NT2/D1 (cell line): ENCODE data around the gene PATE1.
"Not testable (repeated sequence)": the region's sequence is repeated elsewhere in the genome, so short reads cannot be mapped to it uniquely, and the experiment has no call there.

Experiments
- DNase-seq: peaks from one replicate; pipeline ENCODE4 v3.0.0-alpha.2; 2011; ENCODE audit warnings: low read depth, low spot score
- H3K27me3 ChIP-seq: 2 replicates; pipeline ENCODE4 v1.6.0; 2011; ENCODE audit warnings: mild to moderate bottlenecking; ENCODE audit not compliant: insufficient read length, insufficient read depth
- H3K36me3 ChIP-seq: 2 replicates; pipeline ENCODE4 v1.6.1; 2011; ENCODE audit warnings: mild to moderate bottlenecking, low read length, mixed read lengths; ENCODE audit not compliant: insufficient read depth, insufficient read length
- H3K4me1 ChIP-seq: 2 replicates; pipeline ENCODE4 v1.5.1; 2011; ENCODE audit not compliant: insufficient read depth, insufficient read length
- H3K4me3 ChIP-seq: 2 replicates; pipeline ENCODE4 v1.5.1; 2011; ENCODE audit warnings: low read depth; ENCODE audit not compliant: insufficient read length
- H3K9ac ChIP-seq: 2 replicates; pipeline ENCODE4 v1.6.0; 2011; ENCODE audit warnings: low read depth; ENCODE audit not compliant: insufficient read length
- H3K9me3 ChIP-seq: 2 replicates; pipeline ENCODE4 v1.5.1; 2011; ENCODE audit warnings: mild to moderate bottlenecking, low read length; ENCODE audit not compliant: insufficient read depth
- SUZ12 ChIP-seq: IDR thresholded peaks from 2 replicates; pipeline ENCODE4 v1.6.1; 2011; ENCODE audit not compliant: insufficient read length, insufficient read depth; ENCODE audit errors: extremely low read depth
- YY1 ChIP-seq: IDR thresholded peaks from 2 replicates; pipeline ENCODE4 v1.6.1; 2011; ENCODE audit not compliant: insufficient read length, insufficient read depth
- ZNF274 ChIP-seq: IDR thresholded peaks from 2 replicates; pipeline ENCODE4 v1.6.1; 2011; ENCODE audit warnings: mild to moderate bottlenecking, low read depth, low read length

The PATE1 gene, protein sequence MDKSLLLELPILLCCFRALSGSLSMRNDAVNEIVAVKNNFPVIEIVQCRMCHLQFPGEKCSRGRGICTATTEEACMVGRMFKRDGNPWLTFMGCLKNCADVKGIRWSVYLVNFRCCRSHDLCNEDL

DNA sequence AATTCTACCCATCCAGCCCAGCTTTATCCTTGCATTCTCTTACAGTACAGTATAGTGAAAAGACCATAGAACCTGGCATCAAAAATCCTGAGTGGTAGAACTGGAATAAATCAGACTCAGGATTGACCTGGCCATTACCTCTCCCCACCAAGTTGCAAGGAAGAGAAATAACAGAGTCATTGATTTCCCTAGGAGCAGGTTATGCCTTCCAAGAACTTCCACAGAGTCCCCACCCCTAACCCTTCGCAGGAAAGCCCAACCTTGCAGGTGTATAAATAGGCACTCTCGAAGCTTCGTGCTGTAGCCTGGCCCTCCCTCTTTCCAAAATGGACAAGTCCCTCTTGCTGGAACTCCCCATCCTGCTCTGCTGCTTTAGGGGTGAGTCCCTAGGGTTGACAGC, at the start of gene PATE1:
TSS of gene PATE1 (plus strand) at position 301 of the 400 bp plus-strand sequence. CDS start at position 327, 26 bp downstream.
- H3K9ac ChIP-seq, result no peak within 1 kb of the TSS
- no peaks in the 10 kb centered on the region for H3K9me3 ChIP-seq
- no peak for TF ChIP-seq ZNF274
- no peak for TF ChIP-seq SUZ12
- no peak for TF ChIP-seq YY1
- no peaks in the 10 kb centered on the region for H3K4me1 ChIP-seq
- no peaks in the 10 kb centered on the region for H3K36me3 ChIP-seq
- no peak within 1 kb of the TSS for H3K4me3 ChIP-seq
- H3K27me3 ChIP-seq, result no peaks in the 10 kb centered on the region
- DNase-seq, result no peak

DNA sequence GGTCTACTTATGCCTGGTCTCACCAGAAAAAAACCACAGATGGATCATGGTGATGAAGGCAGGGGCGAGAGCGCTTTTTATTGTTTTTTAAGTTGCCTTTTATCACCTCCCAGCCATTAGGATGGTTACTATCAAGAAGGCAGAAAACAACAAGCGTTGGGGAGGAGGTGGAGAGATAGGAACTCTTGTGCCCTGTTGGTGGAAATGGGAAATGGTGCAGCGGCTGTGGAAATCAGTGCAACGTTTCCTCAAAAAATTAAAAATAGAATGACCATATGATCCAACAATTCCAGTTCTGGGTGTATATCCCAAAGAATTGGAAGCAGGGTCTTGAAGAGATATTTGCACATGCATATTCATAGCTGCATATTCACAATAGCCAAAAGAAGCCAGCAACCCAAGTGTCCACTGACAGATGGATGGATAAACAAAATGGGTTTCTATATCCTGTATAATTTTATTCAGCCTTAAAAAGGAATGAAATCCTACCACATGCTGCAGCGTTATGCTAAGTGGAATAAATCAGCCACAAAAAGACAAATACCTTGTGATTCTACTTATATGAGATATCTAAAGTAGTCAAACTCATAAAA, 45.0 kb upstream of the PATE1 start:
- Histone ChIP-seq H3K9me3 (no peaks in the 10 kb centered on the region), H3K27me3 (no peaks in the 10 kb centered on the region), H3K4me3 (no peak overlapping the region), H3K4me1 (peaks cover 10% of the 10 kb centered on the region), H3K9ac (no peak overlapping the region), H3K36me3 (no peaks in the 10 kb centered on the region)
- no peak for TF ChIP-seq ZNF274
- no peak for TF ChIP-seq SUZ12
- TF ChIP-seq YY1, result no peak
- no peak for DNase-seq

DNA sequence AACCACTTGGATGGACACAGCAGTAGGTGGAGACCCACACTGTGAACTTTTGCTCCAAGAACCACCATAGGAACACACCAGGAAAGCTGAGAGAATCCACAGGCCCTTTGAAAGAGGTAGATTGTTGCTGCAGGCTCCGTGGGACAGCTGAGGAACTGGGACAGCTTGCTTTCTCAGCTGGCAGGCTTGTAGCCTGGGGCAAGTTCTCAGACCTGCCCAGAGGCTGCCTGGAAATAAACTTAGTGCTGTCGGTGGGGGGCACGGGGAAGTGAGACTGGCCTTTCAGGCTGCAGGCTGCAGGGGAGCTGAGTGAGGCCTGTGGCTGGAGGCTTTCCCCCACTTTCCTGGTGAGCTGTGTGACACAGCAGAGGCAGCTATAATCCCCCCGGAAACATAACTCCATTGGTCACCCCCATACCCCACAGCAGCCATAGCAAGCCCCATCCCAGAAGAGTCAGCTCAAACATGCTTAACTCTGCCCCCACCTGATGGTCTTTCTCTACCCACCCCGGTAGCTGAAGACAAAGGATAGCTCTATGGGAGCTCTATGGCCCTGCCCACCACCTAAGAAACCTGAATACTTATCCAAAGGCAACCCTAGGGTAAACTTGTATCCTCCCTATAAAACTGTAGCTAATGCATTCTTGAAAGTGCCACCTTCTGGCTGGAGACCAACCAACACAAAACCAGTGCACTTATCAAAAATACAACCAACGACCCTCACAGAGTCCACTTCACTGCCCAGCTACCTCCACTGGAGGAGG, 44.0 kb upstream of the PATE1 start:
- no peak overlapping the region for H3K4me3 ChIP-seq
- no peaks in the 10 kb centered on the region for H3K9me3 ChIP-seq
- TF ChIP-seq YY1 (no peak), SUZ12 (no peak), ZNF274 (no peak)
- no peaks in the 10 kb centered on the region for H3K36me3 ChIP-seq
- H3K4me1 ChIP-seq, result peaks cover 10% of the 10 kb centered on the region
- H3K27me3 ChIP-seq, result no peaks in the 10 kb centered on the region
- no peak for DNase-seq
- peak overlapping the region; percentile 32 for H3K9ac ChIP-seq

DNA sequence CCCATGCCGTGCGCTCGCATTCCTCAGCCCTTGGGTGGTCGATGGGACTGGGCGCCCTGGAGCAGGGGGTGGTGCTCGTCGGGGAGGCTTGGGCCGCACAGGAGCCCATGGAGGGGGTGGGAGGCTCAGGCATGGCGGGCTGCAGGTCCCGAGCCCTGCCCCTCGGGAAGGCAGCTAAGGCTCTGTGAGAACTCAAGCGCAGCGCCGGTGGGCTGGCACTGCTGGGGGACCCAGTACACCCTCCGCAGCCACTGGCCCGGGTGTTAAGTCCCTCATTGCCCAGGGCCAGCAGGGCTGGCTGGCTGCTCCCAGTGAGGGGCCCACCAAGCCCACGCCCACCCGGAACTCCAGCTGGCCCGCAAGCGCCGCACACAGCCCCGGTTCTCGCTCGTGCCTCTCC, 41.4 kb upstream of the PATE1 start:
- not testable (repeated sequence) for H3K9ac ChIP-seq, H3K36me3 ChIP-seq, H3K4me1 ChIP-seq, H3K9me3 ChIP-seq, DNase-seq, H3K4me3 ChIP-seq, H3K27me3 ChIP-seq

DNA sequence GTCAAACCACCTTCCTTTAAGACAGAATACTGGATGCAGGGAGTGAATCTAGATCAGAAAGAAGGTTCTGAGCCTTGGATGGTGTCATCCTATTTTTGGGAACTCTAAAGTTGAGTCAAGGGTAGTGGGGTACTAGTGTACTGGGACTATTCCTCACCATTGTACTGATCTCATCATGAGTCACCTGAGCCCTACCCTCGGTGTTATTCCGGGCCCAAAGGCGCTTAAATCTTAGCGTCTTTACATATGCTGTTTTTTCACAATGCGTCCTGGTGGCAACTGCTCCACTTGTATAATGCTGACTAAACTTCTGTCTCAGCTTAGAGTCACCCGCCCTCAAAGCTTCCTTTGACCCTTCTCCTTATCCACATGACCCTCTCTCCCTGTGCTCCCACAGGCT, 25.3 kb upstream of the PATE1 start:
- Histone ChIP-seq H3K9me3 (peaks cover 12% of the 10 kb centered on the region), H3K9ac (no peak overlapping the region), H3K27me3 (no peaks in the 10 kb centered on the region), H3K4me1 (no peaks in the 10 kb centered on the region), H3K4me3 (no peak overlapping the region), H3K36me3 (no peaks in the 10 kb centered on the region)
- TF ChIP-seq ZNF274, result no peak
- TF ChIP-seq SUZ12, result no peak
- no peak for TF ChIP-seq YY1
- DNase-seq, result no peak

DNA sequence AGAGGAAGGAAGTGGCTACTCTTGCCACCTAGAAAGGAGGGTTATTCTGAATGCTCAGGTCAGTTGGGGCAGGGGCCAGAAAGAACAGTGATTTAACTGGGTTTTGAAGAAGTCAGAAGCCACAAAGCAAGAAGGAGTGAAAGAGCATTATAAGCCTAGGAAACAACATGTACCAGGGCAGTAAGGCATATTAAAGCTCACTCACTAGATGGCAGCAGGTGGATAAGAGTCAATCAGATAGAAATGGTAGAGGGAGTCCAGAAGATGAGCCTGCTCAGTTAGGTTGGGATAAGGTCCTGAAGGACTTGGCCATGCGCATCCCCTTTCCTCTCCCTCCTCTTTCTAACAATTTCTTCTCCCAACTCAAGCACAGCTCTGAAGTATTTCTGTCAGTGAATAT, 22.0 kb upstream of the PATE1 start:
- DNase-seq, result no peak
- Histone ChIP-seq H3K9ac (no peak overlapping the region), H3K27me3 (no peaks in the 10 kb centered on the region), H3K4me3 (no peak overlapping the region), H3K9me3 (no peaks in the 10 kb centered on the region), H3K4me1 (no peaks in the 10 kb centered on the region), H3K36me3 (no peaks in the 10 kb centered on the region)
- TF ChIP-seq YY1 (no peak), ZNF274 (no peak), SUZ12 (no peak)

DNA sequence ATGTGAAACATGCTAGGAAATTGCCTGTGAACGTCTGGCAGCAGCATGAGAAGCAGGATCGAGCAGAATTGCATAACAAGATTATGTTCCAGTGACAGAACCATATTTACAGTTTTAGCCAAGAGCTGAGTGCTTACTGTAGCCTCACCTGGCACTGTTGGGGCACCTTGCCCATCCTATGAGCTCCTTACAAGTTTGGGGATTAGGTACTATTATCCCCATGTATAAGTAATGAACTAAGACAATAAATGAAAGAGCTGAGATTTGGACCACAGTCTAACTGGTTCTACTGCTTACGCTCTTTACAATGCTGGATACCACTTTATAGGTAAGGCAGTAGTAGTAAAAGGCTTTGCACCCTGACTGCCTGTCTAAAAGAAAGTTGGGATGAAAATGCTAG, 17.1 kb upstream of the PATE1 start:
- no peak overlapping the region for H3K4me3 ChIP-seq
- no peaks in the 10 kb centered on the region for H3K27me3 ChIP-seq
- no peaks in the 10 kb centered on the region for H3K36me3 ChIP-seq
- no peaks in the 10 kb centered on the region for H3K4me1 ChIP-seq
- H3K9me3 ChIP-seq, result no peaks in the 10 kb centered on the region
- TF ChIP-seq ZNF274, result no peak
- no peak for TF ChIP-seq SUZ12
- no peak for TF ChIP-seq YY1
- DNase-seq, result no peak
- H3K9ac ChIP-seq, result no peak overlapping the region
